Renal cortex interstitium (tissue), 11 donors: ENCODE data around the gene HOXA2. TPM values are rescaled to one million over a fixed set of nuclear protein-coding genes. Genes with fewer than 3 reads are reported as not detected.

ENCODE experiments used
- DNase-seq, 11 donors: peaks; one replicate each; pipeline ENCODE4 v3.0.0-alpha.2; 2013; ENCODE audit warnings: low read depth in 9 of 11, low spot score in 4 of 11; ENCODE audit errors: extremely low read depth in 1 of 11
- polyA plus RNA-seq, 3 donors: library from polyadenylated mRNA; unstranded; fragments of 120-200 nt; gene quantifications; one replicate each; pipeline ENCODE4 v1.2.1, GENCODE V29; 2013; ENCODE audit not compliant: insufficient read length in 3 of 3

Gene HOXA2
- polyA plus RNA-seq, 3 donors = 10.8 to 11.1 (median 10.8) TPM

- peak in 8 of 11 donors; percentile 85 to 92 (median 88) for DNase-seq
These were observed 40.8 kb upstream of the HOXA2 start, which contains the start of gene HOXA5 for GRCh38 chr7:27143023-27143949. Gene HOXA5 (minus strand): TSS chr7:27143681. CDS start chr7:27143607, 74 bp downstream.

GRCh38 chr7:27142580-27143022 lies 40.1 kb upstream of the HOXA2 start:
- DNase-seq = no peak

DNA sequence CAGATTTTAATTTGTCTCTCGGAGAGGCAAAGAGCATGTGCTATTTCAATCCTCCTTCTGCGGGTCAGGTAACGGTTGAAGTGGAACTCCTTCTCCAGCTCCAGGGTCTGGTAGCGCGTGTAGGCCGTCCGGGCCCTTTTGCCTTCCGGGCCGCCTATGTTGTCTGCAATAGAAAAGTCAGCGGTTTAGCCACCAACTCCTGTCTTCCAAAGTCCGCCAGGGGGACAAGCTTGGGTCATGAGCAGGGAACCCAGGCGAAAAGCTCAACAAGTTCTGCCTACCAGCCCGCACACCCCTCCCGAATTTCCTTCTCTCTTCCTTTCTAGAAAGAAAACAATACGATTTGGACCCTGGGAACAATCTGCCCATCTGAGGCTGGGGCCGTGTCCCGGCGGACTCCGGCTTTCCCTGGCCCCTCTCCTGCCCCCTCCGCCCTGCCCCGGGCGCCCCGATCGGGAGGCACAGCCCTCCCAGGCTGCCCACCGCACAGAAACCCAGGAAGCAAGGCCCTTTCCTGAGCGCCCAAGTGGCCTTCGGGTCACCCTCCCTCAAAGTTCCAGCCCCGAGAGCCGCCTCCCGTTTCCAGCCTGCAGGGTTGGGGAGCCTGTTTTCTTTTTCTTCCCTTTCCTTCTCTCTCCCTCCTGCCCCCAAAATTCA lies 39.6 kb upstream of the HOXA2 start:
- DNase-seq = no peak

DNA sequence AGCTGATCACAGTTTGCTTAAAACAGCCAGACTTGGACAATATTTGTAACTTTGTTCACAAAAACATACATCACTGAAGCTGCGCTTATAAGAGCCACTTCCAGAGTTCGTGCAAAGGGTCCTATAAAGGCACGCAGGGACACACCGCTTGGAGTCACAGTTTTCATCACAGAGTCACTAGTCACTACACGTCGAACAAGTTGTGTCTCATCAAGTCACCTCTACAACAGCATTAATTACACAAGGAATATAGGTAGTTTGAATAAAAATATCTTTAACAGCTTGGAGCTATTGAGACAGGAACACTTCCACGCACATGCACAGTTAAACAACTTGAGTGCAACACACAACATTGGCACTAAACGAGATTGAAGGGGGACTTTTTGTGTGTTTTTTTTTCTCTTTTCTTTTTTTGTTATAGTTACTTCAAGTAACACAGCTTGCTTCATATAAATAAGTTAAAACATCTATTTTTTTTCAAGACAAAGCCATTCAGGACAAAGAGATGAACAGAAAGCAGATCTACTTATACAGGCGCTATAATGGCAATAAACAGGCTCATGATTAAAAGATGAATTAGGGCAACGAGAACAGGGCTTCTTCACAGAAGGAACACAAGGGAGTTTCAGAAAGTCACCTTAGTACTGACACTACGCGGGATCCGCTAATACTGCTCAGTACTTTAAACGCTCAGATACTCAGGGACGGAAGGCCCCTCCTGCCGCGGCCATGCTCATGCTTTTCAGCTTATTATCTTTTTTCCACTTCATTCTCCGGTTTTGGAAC lies 38.8 kb upstream of the HOXA2 start:
- no peak for DNase-seq

DNA sequence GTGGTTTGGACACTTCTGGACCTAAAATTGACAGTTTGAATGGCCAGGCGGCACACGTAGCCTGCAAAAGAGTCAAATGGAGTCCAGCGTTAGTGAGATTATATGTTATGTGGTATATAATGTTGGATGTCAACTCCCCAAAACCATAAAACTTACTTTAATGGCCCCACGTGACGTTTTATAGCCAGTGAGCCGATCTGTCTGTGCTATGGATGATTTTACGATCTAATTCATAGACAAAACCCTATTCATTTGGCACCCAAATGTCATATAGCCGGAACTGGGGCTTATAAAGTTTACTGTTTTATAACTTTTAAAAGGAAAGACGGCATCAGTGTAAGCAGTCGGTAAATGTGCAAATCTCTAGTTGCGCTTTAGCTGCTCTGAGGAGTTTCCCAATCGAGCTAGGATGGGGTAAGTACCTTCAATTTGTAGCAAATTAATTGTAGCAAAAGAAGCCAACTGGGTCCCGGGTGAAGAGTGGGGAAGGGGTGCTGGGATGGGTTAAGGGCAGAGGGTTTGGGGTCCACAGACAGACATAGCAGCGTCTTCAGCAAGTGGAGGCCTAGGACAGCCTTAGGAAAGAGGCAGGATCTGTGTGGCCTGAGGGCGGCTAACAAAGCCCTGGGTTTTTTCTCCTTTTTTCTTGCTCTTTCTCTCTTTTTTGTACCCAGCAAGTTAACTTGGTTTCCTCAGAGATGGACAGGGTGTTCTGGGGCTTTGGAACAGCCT lies 37.8 kb upstream of the HOXA2 start:
- no peak for DNase-seq

DNA sequence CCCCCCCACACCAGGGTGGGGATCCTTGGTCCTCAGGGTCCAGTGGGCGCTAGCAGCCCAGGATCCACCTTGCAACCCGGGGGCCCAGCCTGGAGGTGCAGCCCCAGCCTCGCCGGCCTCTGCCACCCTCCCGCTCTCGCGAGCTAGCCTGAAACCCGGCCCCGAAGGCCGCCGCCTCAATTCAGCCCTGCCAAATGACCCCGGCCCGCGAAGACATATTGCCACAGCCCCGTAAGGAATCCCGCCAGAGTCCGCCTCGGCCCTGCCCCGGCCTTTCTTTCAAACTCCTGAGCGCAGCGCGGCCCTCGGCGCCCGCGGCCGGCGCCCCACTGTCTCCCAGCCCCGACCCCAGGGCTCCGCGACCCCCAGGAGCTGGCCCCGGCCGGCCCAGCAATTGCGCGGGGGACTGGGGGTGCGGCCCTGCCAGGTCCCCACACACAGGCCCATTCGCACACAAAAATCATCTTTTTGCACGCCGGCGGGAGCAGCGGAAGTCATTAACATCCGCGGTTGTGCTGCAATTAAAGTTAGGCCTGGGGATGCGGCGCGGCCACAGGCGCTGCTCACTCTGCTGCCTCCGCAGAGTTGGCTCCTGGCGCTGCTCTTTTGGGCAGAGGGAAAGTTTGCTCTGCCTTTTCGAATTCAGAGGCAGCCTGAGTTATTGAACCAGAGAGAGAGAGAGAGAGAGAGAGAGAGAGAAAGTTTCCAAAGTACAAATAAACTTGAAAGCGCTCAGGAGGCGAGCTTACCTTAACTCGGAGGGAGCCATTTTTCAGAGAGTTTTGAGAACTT lies 37.0 kb upstream of the HOXA2 start:
- DNase-seq = no peak

DNA sequence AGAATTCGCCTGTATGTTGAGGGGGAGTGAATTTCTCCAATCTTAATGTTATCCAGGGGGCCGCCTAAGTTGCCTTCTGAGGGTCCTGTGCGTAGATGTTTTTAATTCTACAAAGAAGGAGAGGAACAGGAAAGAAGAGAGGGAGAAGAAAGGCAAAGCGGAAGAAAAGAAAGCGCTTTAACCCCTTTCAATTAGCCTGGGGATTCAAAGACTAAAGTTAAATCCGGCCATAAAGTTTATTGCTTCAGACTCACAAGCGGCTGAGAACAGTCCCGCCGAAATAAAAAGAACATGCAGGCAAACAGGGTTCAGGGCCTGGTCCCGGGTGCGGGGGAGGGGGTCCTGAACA lies 36.5 kb upstream of the HOXA2 start:
- DNase-seq = no peak

- no peak for DNase-seq
These were observed 36.0 kb upstream of the HOXA2 start for GRCh38 chr7:27138472-27138871.

- no peak for DNase-seq
These were observed 35.3 kb upstream of the HOXA2 start for GRCh38 chr7:27137640-27138315.

GRCh38 chr7:27134392-27134791 lies 31.9 kb upstream of the HOXA2 start:
- DNase-seq = no peak

DNA sequence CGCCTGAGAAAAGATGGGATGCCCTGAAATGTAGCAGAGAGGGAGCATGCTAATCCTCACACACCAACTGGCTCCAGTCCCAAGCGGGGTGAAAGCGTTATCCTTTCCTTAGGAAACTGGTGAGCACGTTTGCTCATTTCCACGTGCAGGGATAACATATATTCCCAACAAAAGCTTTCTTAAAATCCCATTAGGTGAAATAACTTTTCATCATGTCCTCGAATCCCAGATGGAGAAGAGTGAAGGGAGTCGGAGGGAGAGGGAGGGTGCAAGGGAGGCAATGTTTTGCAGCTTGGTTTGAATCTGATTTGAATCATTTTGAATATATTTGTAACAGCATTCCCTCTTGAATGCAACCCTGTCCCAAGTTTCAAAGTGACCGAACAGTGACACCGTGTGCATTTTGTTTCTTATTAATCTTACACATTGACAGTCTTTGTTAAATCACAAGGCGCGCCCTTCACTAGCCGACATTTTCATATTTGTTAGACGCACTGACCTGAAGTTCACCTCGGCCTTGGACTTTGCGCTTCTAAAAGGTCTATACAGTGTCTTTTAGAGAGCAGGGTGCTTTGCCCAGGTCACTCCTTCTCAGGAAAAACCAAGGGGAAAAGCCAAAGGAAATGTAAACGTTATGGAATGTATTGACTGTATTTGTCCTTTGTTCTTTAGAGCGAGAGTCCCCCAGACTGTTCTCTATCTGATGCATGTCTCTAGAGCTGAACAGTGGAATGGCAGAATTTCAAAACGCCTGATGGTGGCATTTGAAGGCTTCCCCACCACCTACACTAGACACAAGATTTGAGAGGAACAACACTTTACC lies 31.1 kb upstream of the HOXA2 start:
- no peak for DNase-seq

- no peak for DNase-seq
These were observed 30.5 kb upstream of the HOXA2 start for GRCh38 chr7:27132978-27133377.

- no peak for DNase-seq
These were observed 29.7 kb upstream of the HOXA2 start for GRCh38 chr7:27132214-27132613.

DNA sequence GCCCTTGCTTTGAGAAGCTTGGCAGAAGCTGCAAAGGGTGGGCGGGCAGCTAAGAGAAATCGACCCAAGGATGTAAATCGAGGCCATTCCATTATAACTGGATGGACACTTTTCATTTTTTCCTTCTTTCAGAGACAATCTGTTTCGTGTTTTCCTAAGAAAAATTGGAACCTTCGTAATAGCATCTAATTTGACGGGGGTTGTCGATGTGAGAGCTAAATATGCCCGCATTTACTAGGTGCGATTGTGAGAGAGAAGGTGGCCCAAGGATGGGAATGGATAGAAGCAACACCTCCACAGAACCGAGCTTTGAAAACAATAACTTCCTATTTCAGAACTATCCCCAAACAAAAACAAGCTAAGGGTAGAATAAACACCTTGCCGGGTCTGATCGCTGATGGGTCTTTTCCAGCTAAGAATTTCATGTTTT lies 28.9 kb upstream of the HOXA2 start:
- DNase-seq = no peak

GRCh38 chr7:27130540-27131389 lies 28.3 kb upstream of the HOXA2 start, which contains the start of gene HOXA4:
Gene HOXA4 (minus strand): TSS chr7:27130757. CDS start chr7:27130733, 24 bp downstream.
- DNase-seq = peak in 6 of 11 donors; percentile 85 to 91 (median 88)
